Testis (tissue), 3 donors: Measurements from ENCODE around the gene FXYD2. TPM values are rescaled to one million over a fixed set of nuclear protein-coding genes. Genes with fewer than 3 reads are reported as not detected.

ENCODE experiments used
- DNase-seq: peaks from one replicate; pipeline ENCODE4 v3.0.0-alpha.2; 2019
- H3K27ac ChIP-seq, 2 donors: fragments of 200-600 bp; sonication (generic); one replicate each; pipeline ENCODE4 v1.5.1; 2019
- H3K27me3 ChIP-seq: fragments of 200-600 bp; sonication (generic); one replicate; pipeline ENCODE4 v1.5.1; 2019
- H3K36me3 ChIP-seq: fragments of 200-600 bp; sonication (generic); one replicate; pipeline ENCODE4 v1.5.1; 2017; ENCODE audit warnings: low read depth; ENCODE audit errors: missing control alignments
- H3K4me1 ChIP-seq: fragments of 200-600 bp; sonication (generic); one replicate; pipeline ENCODE4 v1.5.1; 2019
- H3K4me3 ChIP-seq, 2 donors: fragments of 200-600 bp; sonication (generic); one replicate each; pipeline ENCODE4 v1.5.1; 2017 to 2019
- H3K9me3 ChIP-seq: fragments of 200-600 bp; sonication (generic); one replicate; pipeline ENCODE4 v1.5.1; 2017
- CTCF ChIP-seq, 3 experiments: fragments of 450-650 bp in 2 of 3; fragments of 200-600 bp in 1 of 3; sonication (generic) in 1 of 3; IDR thresholded peaks; one replicate each; pipeline ENCODE4 v1.5.1; 2016 to 2019; ENCODE audit warnings: antibody characterized with exemption in 3 of 3, mild to moderate bottlenecking in 2 of 3, moderate library complexity in 1 of 3
- POLR2A ChIP-seq: fragments of 450-650 bp; IDR thresholded peaks from one replicate; pipeline ENCODE4 v1.6.1; 2017; ENCODE audit warnings: antibody characterized with exemption, mild to moderate bottlenecking, moderate library complexity
- WGBS, 2 donors: methylation state at CpG; one replicate each; pipeline ENCODE4 v1.1.5; 2018; 5-methylcytosine and 5-hydroxymethylcytosine counted together
- intact Hi-C: fragments of 100-400 bp; cut with DNase I; formaldehyde crosslinking; loops from one replicate; pipeline ENCODE4 v1.15.1; 2023; ENCODE audit warnings: low total_unique reads
- polyA plus RNA-seq: library from polyadenylated mRNA; stranded (reverse); fragments of 350-450 nt; fragmentation: Illumina TruSeq; extraction: RNeasy Lipid Tissue Mini Kit (QIAGEN cat#74804); gene quantifications from one replicate; pipeline ENCODE4 v1.2.3, GENCODE V29; 2014; ENCODE audit warnings: low read depth, low replicate concordance; ENCODE audit not compliant: insufficient read depth
- total RNA-seq, 2 donors: library from RNA; depleted of rRNA; stranded (reverse); fragments of >200 nt; gene quantifications; one replicate each; pipeline ENCODE4 v1.2.3, GENCODE V29; 2016

The FXYD2 gene
- total and polyA plus RNA-seq, 3 donors from 2014 or later: 5.3 to 8.3 (median 7.6) TPM

- no peaks in the 10 kb centered on the region for H3K36me3 ChIP-seq
- TF ChIP-seq POLR2A: no peak
- TF ChIP-seq CTCF (IDR thresholded peaks at IDR 0.05): no peak
- WGBS, 2 donors: 55 to 80% methylated on average over 12 of the region's 12 CpGs
- peak overlapping the region; percentile 44 to 51 for H3K27ac ChIP-seq
- no peaks in the 10 kb centered on the region for H3K27me3 ChIP-seq
- DNase-seq: peak; percentile 11
- intact Hi-C loops: no loop called here
- no peak overlapping the region for H3K4me3 ChIP-seq
- H3K9me3 ChIP-seq: no peaks in the 10 kb centered on the region
- H3K4me1 ChIP-seq: peaks cover 70% of the 10 kb centered on the region
Observed at GRCh38 chr11:117855186-117855845, 30.8 kb upstream of the FXYD2 start.

GRCh38 chr11:117852309-117852708, 27.8 kb upstream of the FXYD2 start:
- DNase-seq: no peak
- Histone ChIP-seq H3K9me3 (no peaks in the 10 kb centered on the region), H3K27me3 (no peaks in the 10 kb centered on the region), H3K4me1 (peaks cover 49% of the 10 kb centered on the region), H3K4me3 (no peak overlapping the region), H3K27ac (peak overlapping the region; percentile 42 to 76), H3K36me3 (no peaks in the 10 kb centered on the region)
- TF ChIP-seq CTCF (IDR thresholded peaks at IDR 0.05): no peak
- TF ChIP-seq POLR2A: no peak
- intact Hi-C loops: no loop called here
- 62 to 67% methylated on average over 3 of the region's 3 CpGs for WGBS, 2 donors

- Histone ChIP-seq H3K36me3 (no peaks in the 10 kb centered on the region), H3K4me1 (peaks cover 44% of the 10 kb centered on the region), H3K27me3 (no peaks in the 10 kb centered on the region), H3K4me3 (no peak overlapping the region), H3K27ac (peak overlapping the region; percentile 42 to 76), H3K9me3 (no peaks in the 10 kb centered on the region)
- WGBS, 2 donors: 25 to 60% methylated on average over 3 of the region's 3 CpGs
- intact Hi-C loops: no loop called here
- no peak for TF ChIP-seq POLR2A
- TF ChIP-seq CTCF (IDR thresholded peaks at IDR 0.05): no peak
- peak; percentile 48 for DNase-seq
Observed at GRCh38 chr11:117851852-117852251, 27.3 kb upstream of the FXYD2 start.

GRCh38 chr11:117851106-117851505, 26.6 kb upstream of the FXYD2 start:
- no peaks in the 10 kb centered on the region for H3K27me3 ChIP-seq
- H3K27ac ChIP-seq: peak overlapping the region; percentile 42 to 76
- TF ChIP-seq POLR2A (no peak), CTCF (IDR thresholded peaks at IDR 0.05) (no peak)
- H3K9me3 ChIP-seq: no peaks in the 10 kb centered on the region
- H3K4me3 ChIP-seq: no peak overlapping the region
- intact Hi-C loops: no loop called here
- 41 to 46% methylated on average over 3 of the region's 3 CpGs for WGBS, 2 donors
- peak; percentile 30 for DNase-seq
- H3K36me3 ChIP-seq: no peaks in the 10 kb centered on the region
- H3K4me1 ChIP-seq: peaks cover 38% of the 10 kb centered on the region
